Liver (tissue), 9 donors: ENCODE results near the gene VDAC1. TPM values are rescaled to one million over a fixed set of nuclear protein-coding genes. Genes with fewer than 3 reads are reported as not detected.

Experiments used
- DNase-seq: peaks from one replicate; pipeline ENCODE4 v3.0.0-alpha.2; 2017; ENCODE audit warnings: low spot score
- H3K27ac ChIP-seq, 2 donors: one replicate each; pipeline ENCODE4 v1.7.0; 2013; ENCODE audit warnings: inconsistent platforms in 2 of 2, low read length in 2 of 2, control low read depth in 1 of 2, low read depth in 1 of 2, mild to moderate bottlenecking in 1 of 2
- H3K27me3 ChIP-seq, 4 donors: one replicate each; pipeline versions ENCODE4 v1.6.1 to v1.7.0; 2013; ENCODE audit warnings: low read length in 3 of 4, inconsistent platforms in 1 of 4, mild to moderate bottlenecking in 1 of 4, moderate library complexity in 1 of 4; ENCODE audit not compliant: control insufficient read depth in 4 of 4, insufficient read depth in 4 of 4
- H3K36me3 ChIP-seq, 4 donors: one replicate each; pipeline versions ENCODE4 v1.6.1 to v1.7.0; 2013; ENCODE audit warnings: low read length in 3 of 4, mild to moderate bottlenecking in 3 of 4, low read depth in 1 of 4, moderate library complexity in 1 of 4; ENCODE audit not compliant: control insufficient read depth in 4 of 4, insufficient read depth in 3 of 4
- H3K4me1 ChIP-seq, 4 donors: one replicate each; pipeline versions ENCODE4 v1.6.1 to v1.7.0; 2013; ENCODE audit warnings: low read length in 3 of 4, mild to moderate bottlenecking in 3 of 4, moderate library complexity in 1 of 4; ENCODE audit not compliant: control insufficient read depth in 4 of 4, insufficient read depth in 4 of 4
- H3K4me3 ChIP-seq, 3 donors: one replicate each; pipeline versions ENCODE4 v1.6.1 to v1.7.0; 2013; ENCODE audit warnings: low read length in 3 of 3, control low read depth in 1 of 3, low read depth in 1 of 3, mild to moderate bottlenecking in 1 of 3
- H3K9ac ChIP-seq, 2 donors: one replicate each; pipeline ENCODE4 v1.7.0; 2013; ENCODE audit warnings: low read length in 2 of 2, mild to moderate bottlenecking in 2 of 2, moderate library complexity in 2 of 2, control low read depth in 1 of 2, low read depth in 1 of 2
- H3K9me3 ChIP-seq, 4 donors: one replicate each; pipeline versions ENCODE4 v1.6.1 to v1.7.0; 2013; ENCODE audit warnings: low read length in 3 of 4; ENCODE audit not compliant: control insufficient read depth in 4 of 4
- CTCF ChIP-seq: fragments of 150-350 bp; IDR thresholded peaks from 2 replicates; pipeline ENCODE4 v1.5.1; 2017; ENCODE audit warnings: improper control_type of control experiment, low read depth, low read length; ENCODE audit not compliant: missing input control
- EGR1 ChIP-seq, 2 donors: IDR thresholded peaks; 2 replicates each; pipeline ENCODE4 v1.6.1; 2016 to 2018; ENCODE audit warnings: antibody characterized with exemption in 2 of 2, low read depth in 2 of 2
- FOXA1 ChIP-seq: IDR thresholded peaks from 2 replicates; pipeline ENCODE4 v1.6.1; 2016; ENCODE audit warnings: antibody characterized with exemption
- FOXA2 ChIP-seq: IDR thresholded peaks from 2 replicates; pipeline ENCODE4 v1.6.1; 2016; ENCODE audit warnings: antibody characterized with exemption
- GABPA ChIP-seq, 2 donors: IDR thresholded peaks in 1 of 2; conservative IDR thresholded peaks in 1 of 2; 2 replicates each; pipeline ENCODE4 v1.6.1; 2016; ENCODE audit warnings: antibody characterized with exemption in 2 of 2, mild to moderate bottlenecking in 1 of 2, moderate library complexity in 1 of 2
- HNF4A ChIP-seq, 2 donors: conservative IDR thresholded peaks; 2 replicates each; pipeline ENCODE4 v1.6.1; 2016; ENCODE audit warnings: antibody characterized with exemption in 2 of 2, mild to moderate bottlenecking in 2 of 2
- HNF4G ChIP-seq: IDR thresholded peaks from 2 replicates; pipeline ENCODE4 v1.6.1; 2016; ENCODE audit warnings: antibody characterized with exemption
- JUND ChIP-seq, 2 donors: IDR thresholded peaks; 2 replicates each; pipeline ENCODE4 v1.6.1; 2016; ENCODE audit warnings: antibody characterized with exemption in 2 of 2
- NR2F2 ChIP-seq: IDR thresholded peaks from 2 replicates; pipeline ENCODE4 v1.6.1; 2016; ENCODE audit warnings: antibody characterized with exemption
- RAD21 ChIP-seq, 2 donors: IDR thresholded peaks; 2 replicates each; pipeline ENCODE4 v1.6.1; 2016; ENCODE audit warnings: antibody characterized with exemption in 2 of 2, mild to moderate bottlenecking in 2 of 2
- RXRA ChIP-seq, 2 donors: IDR thresholded peaks; 2 replicates each; pipeline ENCODE4 v1.6.1; 2017 to 2018; ENCODE audit warnings: antibody characterized with exemption in 2 of 2, mild to moderate bottlenecking in 1 of 2
- SP1 ChIP-seq: IDR thresholded peaks from 2 replicates; pipeline ENCODE4 v1.6.1; 2018; ENCODE audit warnings: antibody characterized with exemption, mild to moderate bottlenecking
- TAF1 ChIP-seq: conservative IDR thresholded peaks from 2 replicates; pipeline ENCODE4 v1.6.1; 2016; ENCODE audit warnings: antibody characterized with exemption, mild to moderate bottlenecking
- YY1 ChIP-seq: IDR thresholded peaks from 2 replicates; pipeline ENCODE4 v1.6.1; 2016; ENCODE audit warnings: antibody characterized with exemption, mild to moderate bottlenecking
- ZBTB33 ChIP-seq: IDR thresholded peaks from 2 replicates; pipeline ENCODE4 v1.6.1; 2016; ENCODE audit warnings: antibody characterized with exemption
- WGBS: extraction: QIAGEN DNeasy Blood & Tissue Kit; methylation state at CpG from one replicate; pipeline ENCODE4 v1.1.7; 2013; 5-methylcytosine and 5-hydroxymethylcytosine counted together
- polyA plus RNA-seq, 2 donors: library from polyadenylated mRNA; stranded (reverse) in 1 of 2; unstranded in 1 of 2; fragments of 200-250 nt in 1 of 2; fragments of >200 nt in 1 of 2; fragmentation: Nextera tagmentation in 1 of 2; extraction: Ambion mirVana in 1 of 2; gene quantifications; one replicate each; pipeline versions ENCODE4 v1.2.1 to v1.2.3, GENCODE V29; 2013 to 2015
- total RNA-seq, 2 donors: library from RNA; depleted of rRNA; stranded (reverse); fragments of >200 nt; gene quantifications; one replicate each; pipeline ENCODE4 v1.2.3, GENCODE V29; 2014
- TF ChIP-seq, protein P1 (sequence below): IDR thresholded peaks from 2 replicates; pipeline ENCODE4 v1.6.1; 2016; ENCODE audit warnings: antibody characterized with exemption
- TF ChIP-seq, protein P2 (sequence below): IDR thresholded peaks from 2 replicates; pipeline ENCODE4 v1.6.1; 2016; ENCODE audit warnings: antibody characterized with exemption, mild to moderate bottlenecking
- TF ChIP-seq, protein P3 (sequence below): IDR thresholded peaks from 2 replicates; pipeline ENCODE4 v1.6.1; 2016; ENCODE audit warnings: antibody characterized with exemption
- donor health status: healthy.
- donor health status: healthy.
- donor health status: healthy.
- donor health status: healthy.
- donor health status: healthy.

The VDAC1 gene
- total and polyA plus RNA-seq, 4 donors = 85.4 to 139 (median 121) TPM

DNA sequence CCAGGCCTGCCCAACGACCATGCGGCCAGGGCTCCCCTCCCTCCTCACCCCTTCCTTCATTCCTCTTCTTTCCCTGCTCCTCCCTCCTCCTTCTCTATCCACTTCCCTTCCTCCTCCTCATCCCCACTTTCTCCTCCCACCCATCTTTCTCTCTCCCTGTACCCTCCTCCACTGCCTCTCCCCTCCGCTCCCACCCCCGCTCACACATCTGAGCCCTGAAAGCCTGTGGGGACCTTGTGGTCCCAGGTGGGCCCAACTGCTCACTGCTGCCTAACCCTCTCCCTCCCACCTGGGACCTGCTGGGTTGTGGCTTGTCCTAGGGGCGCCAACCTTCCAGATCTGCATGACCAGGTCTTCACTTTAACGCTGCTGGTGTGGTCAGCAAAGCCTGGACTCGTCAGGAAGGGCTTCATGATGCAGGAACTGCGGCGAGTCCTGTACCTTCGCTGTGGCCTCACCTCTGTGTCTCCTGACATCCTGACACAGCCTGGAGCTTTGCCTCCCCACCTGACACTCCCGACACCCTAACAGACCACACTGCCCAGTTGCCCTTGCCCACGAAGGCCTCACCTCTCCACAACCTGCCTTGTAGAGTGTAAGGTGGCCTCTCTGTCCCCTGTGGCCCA is 71.0 kb downstream of the VDAC1 start:
- H3K27ac ChIP-seq = no peak overlapping the region
- DNase-seq = no peak
- no peaks in the 10 kb centered on the region for H3K4me1 ChIP-seq
- WGBS = 93% methylated on average over 12 of the region's 12 CpGs
- H3K4me3 ChIP-seq = no peak overlapping the region
- H3K9me3 ChIP-seq = no peaks in the 10 kb centered on the region
- no peaks in the 10 kb centered on the region for H3K27me3 ChIP-seq
- H3K9ac ChIP-seq = no peak overlapping the region
- H3K36me3 ChIP-seq = no peaks in the 10 kb centered on the region
- no peak for TF ChIP-seq JUND (IDR thresholded peaks at IDR 0.05)
- no peak for TF ChIP-seq TAF1
- TF ChIP-seq RXRA (IDR thresholded peaks at IDR 0.05) = no peak

- H3K27me3 ChIP-seq = no peaks in the 10 kb centered on the region
- no peaks in the 10 kb centered on the region for H3K36me3 ChIP-seq
- H3K4me3 ChIP-seq = no peak overlapping the region
- WGBS = 88% methylated on average over 3 of the region's 3 CpGs
- no peak overlapping the region for H3K27ac ChIP-seq
- H3K4me1 ChIP-seq = no peaks in the 10 kb centered on the region
- TF ChIP-seq CTCF (no peak), RXRA (IDR thresholded peaks at IDR 0.05) (no peak), YY1 (no peak), JUND (IDR thresholded peaks at IDR 0.05) (no peak), EGR1 (IDR thresholded peaks at IDR 0.05; ENCODE audit: low read depth in 2 of 2) (no peak), FOXA2 (no peak), HNF4A (conservative IDR thresholded peaks at IDR 0.05) (no peak), GABPA (IDR thresholded peaks at IDR 0.05 in 1 of 2, conservative IDR thresholded peaks at IDR 0.05 in 1 of 2) (no peak), NR2F2 (no peak), SP1 (no peak), ZBTB33 (no peak), HNF4G (no peak), TAF1 (no peak), RAD21 (IDR thresholded peaks at IDR 0.05) (no peak), FOXA1 (no peak)
- TF ChIP-seq, protein P1, sequence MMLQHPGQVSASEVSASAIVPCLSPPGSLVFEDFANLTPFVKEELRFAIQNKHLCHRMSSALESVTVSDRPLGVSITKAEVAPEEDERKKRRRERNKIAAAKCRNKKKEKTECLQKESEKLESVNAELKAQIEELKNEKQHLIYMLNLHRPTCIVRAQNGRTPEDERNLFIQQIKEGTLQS = no peak
- TF ChIP-seq, protein P2, sequence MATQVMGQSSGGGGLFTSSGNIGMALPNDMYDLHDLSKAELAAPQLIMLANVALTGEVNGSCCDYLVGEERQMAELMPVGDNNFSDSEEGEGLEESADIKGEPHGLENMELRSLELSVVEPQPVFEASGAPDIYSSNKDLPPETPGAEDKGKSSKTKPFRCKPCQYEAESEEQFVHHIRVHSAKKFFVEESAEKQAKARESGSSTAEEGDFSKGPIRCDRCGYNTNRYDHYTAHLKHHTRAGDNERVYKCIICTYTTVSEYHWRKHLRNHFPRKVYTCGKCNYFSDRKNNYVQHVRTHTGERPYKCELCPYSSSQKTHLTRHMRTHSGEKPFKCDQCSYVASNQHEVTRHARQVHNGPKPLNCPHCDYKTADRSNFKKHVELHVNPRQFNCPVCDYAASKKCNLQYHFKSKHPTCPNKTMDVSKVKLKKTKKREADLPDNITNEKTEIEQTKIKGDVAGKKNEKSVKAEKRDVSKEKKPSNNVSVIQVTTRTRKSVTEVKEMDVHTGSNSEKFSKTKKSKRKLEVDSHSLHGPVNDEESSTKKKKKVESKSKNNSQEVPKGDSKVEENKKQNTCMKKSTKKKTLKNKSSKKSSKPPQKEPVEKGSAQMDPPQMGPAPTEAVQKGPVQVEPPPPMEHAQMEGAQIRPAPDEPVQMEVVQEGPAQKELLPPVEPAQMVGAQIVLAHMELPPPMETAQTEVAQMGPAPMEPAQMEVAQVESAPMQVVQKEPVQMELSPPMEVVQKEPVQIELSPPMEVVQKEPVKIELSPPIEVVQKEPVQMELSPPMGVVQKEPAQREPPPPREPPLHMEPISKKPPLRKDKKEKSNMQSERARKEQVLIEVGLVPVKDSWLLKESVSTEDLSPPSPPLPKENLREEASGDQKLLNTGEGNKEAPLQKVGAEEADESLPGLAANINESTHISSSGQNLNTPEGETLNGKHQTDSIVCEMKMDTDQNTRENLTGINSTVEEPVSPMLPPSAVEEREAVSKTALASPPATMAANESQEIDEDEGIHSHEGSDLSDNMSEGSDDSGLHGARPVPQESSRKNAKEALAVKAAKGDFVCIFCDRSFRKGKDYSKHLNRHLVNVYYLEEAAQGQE = no peak
- TF ChIP-seq, protein P3, sequence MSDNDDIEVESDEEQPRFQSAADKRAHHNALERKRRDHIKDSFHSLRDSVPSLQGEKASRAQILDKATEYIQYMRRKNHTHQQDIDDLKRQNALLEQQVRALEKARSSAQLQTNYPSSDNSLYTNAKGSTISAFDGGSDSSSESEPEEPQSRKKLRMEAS = no peak
- H3K9me3 ChIP-seq = no peaks in the 10 kb centered on the region
- no peak overlapping the region for H3K9ac ChIP-seq
- DNase-seq = no peak
Measured at GRCh38 chr5:133933169-133933509, 71.6 kb downstream of the VDAC1 start.
